A549 (cell line): ENCODE results near the gene PSMC3IP. TPM values are rescaled to one million over a fixed set of nuclear protein-coding genes. Genes with fewer than 3 reads are reported as not detected.

Source experiments
- ATAC-seq, 2 experiments: fragments of 200-7000 bp in 1 of 2; fragments of >200 bp in 1 of 2; cut with Nextera tagmentation in 1 of 2; cut with Tn5 transposase in 1 of 2; 3 replicates each; pipeline versions ENCODE4 v1.8.0 to v1.9.1; 2018 to 2020; ENCODE audit warnings: mild to moderate bottlenecking in 1 of 2, moderate library complexity in 1 of 2
- CTCF ChIA-PET: fragments of 300-600 bp; sonication (Branson Sonifier 250); formaldehyde crosslinking; extraction: SDS; loops from one replicate; lab custom pipeline; 2021; ENCODE audit warnings: antibody characterized with exemption, inconsistent platforms; lab: Yijun Ruan, JAX
- POLR2A ChIA-PET: fragments of 350-600 bp; formaldehyde crosslinking; extraction: SDS; loops from one replicate; lab custom pipeline; 2021; ENCODE audit warnings: antibody characterized with exemption, inconsistent platforms; lab: Yijun Ruan, JAX
- DNase-seq, 2 experiments: peaks; one replicate each; pipeline versions ENCODE4 v3.0.0 to v3.0.0-alpha.2; 2011 to 2016; ENCODE audit warnings: low read depth in 1 of 2, low spot score in 1 of 2
- FAIRE-seq: peaks from 2 replicates; lab custom pipeline; 2011; peaks lifted over from hg19 to GRCh38; lab: Jason Lieb, UNC
- H3K27ac ChIP-seq, 2 experiments: fragments of >200 bp; sonication (Bioruptor Twin); formaldehyde crosslinking; 3 replicates each; pipeline ENCODE4 v1.5.1; 2016 to 2017
- H3K4me1 ChIP-seq: fragments of >200 bp; sonication (Bioruptor Twin); formaldehyde crosslinking; 3 replicates; pipeline ENCODE4 v1.6.1; 2016
- H3K4me2 ChIP-seq: fragments of >200 bp; sonication (Bioruptor Twin); formaldehyde crosslinking; 3 replicates; pipeline ENCODE4 v1.6.1; 2016
- H3K4me3 ChIP-seq: fragments of >200 bp; sonication (Bioruptor Twin); formaldehyde crosslinking; 3 replicates; pipeline ENCODE4 v1.5.1; 2016
- H3K9me3 ChIP-seq: fragments of >200 bp; sonication (Bioruptor Twin); formaldehyde crosslinking; 3 replicates; pipeline ENCODE4 v1.6.1; 2016
- BHLHE40 ChIP-seq: IDR thresholded peaks from 2 replicates; pipeline ENCODE4 v1.6.1; 2012; ENCODE audit warnings: low read depth, low read length, inconsistent platforms
- CBX8 ChIP-seq: fragments of 200-600 bp; sonication (generic); IDR thresholded peaks from 2 replicates; pipeline ENCODE4 v1.6.1; 2016
- CEBPB ChIP-seq, 2 experiments: fragments of >200 bp in 1 of 2; sonication (Bioruptor Twin) in 1 of 2; formaldehyde crosslinking in 1 of 2; IDR thresholded peaks; 2 replicates each; pipeline ENCODE4 v1.6.1; 2012 to 2016
- CHD4 ChIP-seq: fragments of 200-600 bp; sonication (generic); IDR thresholded peaks from 2 replicates; pipeline ENCODE4 v1.6.1; 2016; ENCODE audit warnings: antibody characterized with exemption, mild to moderate bottlenecking, borderline replicate concordance
- EHF ChIP-seq: fragments of 250-450 bp; sonication (Bioruptor Pico); IDR thresholded peaks from 2 replicates; pipeline ENCODE4 v1.5.0; 2020; ENCODE audit warnings: mild to moderate bottlenecking
- EP300 ChIP-seq, 2 experiments: fragments of >200 bp; sonication (Bioruptor Twin); formaldehyde crosslinking; IDR thresholded peaks; 2 replicates in 1 of 2; 3 replicates in 1 of 2; pipeline ENCODE4 v1.6.1; 2016 to 2017
- FOXS1 ChIP-seq: fragments of 250-450 bp; sonication (Bioruptor Pico); IDR thresholded peaks from 2 replicates; pipeline ENCODE4 v1.5.0; 2020; ENCODE audit warnings: mild to moderate bottlenecking, moderate library complexity
- GATA3 ChIP-seq: IDR thresholded peaks from 2 replicates; pipeline ENCODE4 v1.6.1; 2012; ENCODE audit warnings: borderline replicate concordance
- HDAC2 ChIP-seq: fragments of 200-600 bp; sonication (generic); IDR thresholded peaks from 2 replicates; pipeline ENCODE4 v1.6.1; 2016
- HEYL ChIP-seq: fragments of 250-450 bp; sonication (Bioruptor Pico); IDR thresholded peaks from 2 replicates; pipeline ENCODE4 v1.8.0; 2021; ENCODE audit warnings: mild to moderate bottlenecking, moderate library complexity
- HOXA7 ChIP-seq: fragments of 250-450 bp; sonication (Bioruptor Pico); IDR thresholded peaks from 2 replicates; pipeline ENCODE4 v1.5.0; 2020; ENCODE audit warnings: mild to moderate bottlenecking, moderate library complexity
- HOXB13 ChIP-seq: fragments of 250-450 bp; sonication (Bioruptor Pico); IDR thresholded peaks from 2 replicates; pipeline ENCODE4 v1.5.0; 2020; ENCODE audit warnings: low read depth, mild to moderate bottlenecking, moderate library complexity
- JUNB ChIP-seq: fragments of >200 bp; sonication (Bioruptor Twin); formaldehyde crosslinking; IDR thresholded peaks from 2 replicates; pipeline ENCODE4 v1.6.1; 2016
- KDM1A ChIP-seq: fragments of 200-600 bp; sonication (generic); IDR thresholded peaks from 2 replicates; pipeline ENCODE4 v1.6.1; 2016; ENCODE audit warnings: low read depth, mild to moderate bottlenecking
- KDM5A ChIP-seq: fragments of 200-600 bp; sonication (generic); IDR thresholded peaks from 2 replicates; pipeline ENCODE4 v1.6.1; 2016; ENCODE audit warnings: antibody characterized with exemption, mild to moderate bottlenecking
- NFE2L2 ChIP-seq: fragments of 150-350 bp; conservative IDR thresholded peaks from 2 replicates; pipeline ENCODE4 v1.6.1; 2014; ENCODE audit warnings: low read length
- NR3C1 ChIP-seq: fragments of >200 bp; sonication (Bioruptor Twin); formaldehyde crosslinking; IDR thresholded peaks from 3 replicates; pipeline ENCODE4 v1.6.1; 2017
- RARB ChIP-seq: fragments of 250-450 bp; sonication (Bioruptor Pico); IDR thresholded peaks from 2 replicates; pipeline ENCODE4 v1.8.0; 2021; ENCODE audit warnings: mild to moderate bottlenecking, moderate library complexity
- RCOR1 ChIP-seq: fragments of 150-350 bp; IDR thresholded peaks from 2 replicates; pipeline ENCODE4 v1.6.1; 2014; ENCODE audit warnings: antibody characterized with exemption, low read length, low read depth
- RFX5 ChIP-seq: fragments of 450-650 bp; IDR thresholded peaks from 2 replicates; pipeline ENCODE4 v1.7.1; 2014; ENCODE audit warnings: antibody characterized with exemption, mild to moderate bottlenecking, moderate library complexity
- TP53 ChIP-seq: fragments of 250-450 bp; sonication (Bioruptor Pico); IDR thresholded peaks from 2 replicates; pipeline ENCODE4 v1.5.0; 2021; ENCODE audit warnings: mild to moderate bottlenecking, moderate library complexity
- ZC3H11A ChIP-seq: fragments of 450-650 bp; IDR thresholded peaks from 2 replicates; pipeline ENCODE4 v1.6.1; 2014; ENCODE audit warnings: antibody characterized with exemption, mild to moderate bottlenecking
- ZFP36 ChIP-seq: fragments of 450-650 bp; IDR thresholded peaks from 2 replicates; pipeline ENCODE4 v1.6.1; 2014; ENCODE audit warnings: borderline replicate concordance; ENCODE audit not compliant: partially characterized antibody
- ZSCAN20 ChIP-seq: fragments of 250-450 bp; sonication (Bioruptor Pico); IDR thresholded peaks from 2 replicates; pipeline ENCODE4 v1.8.0; 2022; ENCODE audit warnings: mild to moderate bottlenecking, moderate library complexity
- WGBS: methylation state at CpG from one replicate; pipeline ENCODE4 v1.1.6; 2017; ENCODE audit errors: missing lambda C conversion rate; 5-methylcytosine and 5-hydroxymethylcytosine counted together
- polyA plus RNA-seq, 4 experiments: library from polyadenylated mRNA; depleted of rRNA in 3 of 4; stranded (reverse); fragments of >200 nt; fragmentation: RNase III in 1 of 4; extraction: RNeasy Plus Mini Kit Qiagen cat#74134 plus additional on column Dnase treatment in 1 of 4; gene quantifications; 2 replicates in 3 of 4; 3 replicates in 1 of 4; pipeline ENCODE4 v1.2.3, GENCODE V29; 2011 to 2017
- TF ChIP-seq, protein P1 (sequence below): fragments of 450-650 bp; IDR thresholded peaks from 2 replicates; pipeline ENCODE4 v1.6.1; 2014; ENCODE audit warnings: antibody characterized with exemption

PSMC3IP gene
- polyA plus RNA-seq, 2 of the 4 experiments (the other 2 are of a cell fraction), result 26.1 to 37.9 TPM

DNA sequence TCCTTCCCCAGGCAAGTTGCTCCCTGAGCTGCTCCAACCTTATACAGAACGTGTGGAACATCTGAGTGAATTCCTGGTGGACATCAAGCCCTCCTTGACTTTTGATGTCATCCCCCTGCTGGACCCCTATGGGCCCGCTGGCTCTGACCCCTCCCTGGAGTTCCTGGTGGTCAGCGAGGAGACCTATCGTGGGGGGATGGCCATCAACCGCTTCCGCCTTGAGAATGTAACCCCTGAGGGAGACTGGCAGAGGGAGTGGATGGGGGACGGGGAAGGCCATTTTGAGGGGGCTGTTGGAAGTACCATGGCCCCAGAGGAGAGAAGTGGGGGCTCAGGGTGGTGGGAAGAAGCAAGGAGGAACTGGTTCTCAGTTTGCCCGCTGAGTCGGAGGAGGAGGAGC lies 13.6 kb downstream of the PSMC3IP start:
- Histone ChIP-seq H3K9me3 (no peaks in the 10 kb centered on the region), H3K27ac (peak overlapping the region in 1 of 2 experiments; percentile 91; a peak in 2 of 6 replicates), H3K4me1 (peaks cover 38% of the 10 kb centered on the region), H3K4me3 (no peak overlapping the region), H3K4me2 (peak overlapping the region; percentile 86)
- TF ChIP-seq KDM1A (no peak), CEBPB (IDR thresholded peaks at IDR 0.05) (no peak), JUNB (no peak), ZSCAN20 (CRISPR knock-in tag) (no peak), TP53 (no peak)
- CTCF ChIA-PET, result interaction anchor here (0.6 to 9.3 kb wide), 10 partner anchors 7 to 654 kb away, joined by 3 to 120 read pairs (median 4); partner anchors contain the start of genes PLEKHH3 and PSMC3IP
- POLR2A ChIA-PET, result no interaction called here
- FAIRE-seq (no peak), DNase-seq (no peak), ATAC-seq (no peak)
- 94% methylated on average over 9 of the region's 9 CpGs for WGBS

DNA sequence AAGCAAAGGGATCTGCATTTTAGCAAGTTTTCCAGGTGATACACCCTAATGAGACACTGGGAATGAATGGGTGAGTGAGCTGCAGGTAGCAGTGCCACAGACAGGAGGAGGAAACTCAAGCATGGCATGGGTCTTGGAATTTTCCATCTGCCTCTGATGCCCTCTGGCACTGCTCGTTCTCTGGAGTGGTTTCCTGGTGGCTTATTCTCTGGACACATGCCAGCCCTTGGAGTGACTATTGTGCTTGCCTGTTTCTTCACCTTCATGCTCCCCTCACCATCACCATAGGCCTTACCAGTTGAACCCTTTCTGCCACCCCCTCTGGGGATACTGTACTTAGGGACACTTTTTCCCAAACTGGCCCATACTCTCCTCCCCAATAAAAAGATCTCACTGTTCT lies 14.0 kb downstream of the PSMC3IP start:
- no peak for FAIRE-seq
- no peak for ATAC-seq
- Histone ChIP-seq H3K4me3 (peak overlapping the region; percentile 91), H3K27ac (peak overlapping the region; percentile 91 to 97; a peak in 3 of 6 replicates), H3K4me2 (peak overlapping the region; percentile 86), H3K9me3 (no peaks in the 10 kb centered on the region), H3K4me1 (peaks cover 35% of the 10 kb centered on the region)
- no peak for DNase-seq
- TF ChIP-seq TP53 (no peak), KDM5A (no peak), FOXS1 (CRISPR knock-in tag) (no peak), CHD4 (no peak), GATA3 (no peak), HOXA7 (no peak), ZC3H11A (no peak), EP300 (IDR thresholded peaks at IDR 0.05) (no peak), KDM1A (no peak), CEBPB (IDR thresholded peaks at IDR 0.05) (no peak), HDAC2 (no peak)
- CTCF ChIA-PET, result interaction anchor here (0.6 to 9.3 kb wide), 8 partner anchors 8 to 653 kb away, joined by 3 to 120 read pairs (median 4); partner anchors contain the start of gene PSMC3IP
- 57% methylated on average over 1 of the region's 1 CpG for WGBS
- POLR2A ChIA-PET, result no interaction called here

DNA sequence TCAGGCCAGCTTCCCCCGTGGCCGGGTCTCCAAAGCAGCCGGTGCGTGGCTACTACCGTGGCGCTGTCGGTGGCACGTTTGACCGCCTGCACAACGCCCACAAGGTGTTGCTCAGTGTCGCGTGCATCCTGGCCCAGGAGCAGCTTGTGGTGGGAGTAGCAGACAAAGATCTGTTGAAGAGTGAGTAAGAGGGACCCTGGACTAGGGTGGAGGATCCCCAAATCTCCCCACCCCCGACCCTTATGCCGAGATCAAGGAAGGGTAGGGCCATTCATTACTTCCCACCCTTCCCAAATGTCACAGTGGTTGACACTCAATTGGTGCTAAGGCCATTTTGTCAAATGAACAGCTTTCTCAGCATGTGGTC lies 14.4 kb downstream of the PSMC3IP start:
- FAIRE-seq (no peak), ATAC-seq (no peak), DNase-seq (no peak)
- peaks cover 31% of the 10 kb centered on the region for H3K4me1 ChIP-seq
- H3K4me3 ChIP-seq, result peak overlapping the region; percentile 91
- POLR2A ChIA-PET, result interaction anchor here (1.3 kb wide), 1 partner anchor 15 kb away, joined by 3 read pairs; no protein-coding TSS in a partner anchor
- peak overlapping the region; percentile 86 for H3K4me2 ChIP-seq
- TF ChIP-seq HEYL, result no peak
- no peak for TF ChIP-seq CBX8
- no peak for TF ChIP-seq RARB (CRISPR knock-in tag)
- TF ChIP-seq EP300 (IDR thresholded peaks at IDR 0.05), result no peak
- no peak for TF ChIP-seq NR3C1
- no peak for TF ChIP-seq HOXB13 (CRISPR knock-in tag)
- TF ChIP-seq RFX5, result no peak
- TF ChIP-seq RCOR1, result no peak
- TF ChIP-seq EHF (CRISPR knock-in tag), result no peak
- TF ChIP-seq, protein P1, sequence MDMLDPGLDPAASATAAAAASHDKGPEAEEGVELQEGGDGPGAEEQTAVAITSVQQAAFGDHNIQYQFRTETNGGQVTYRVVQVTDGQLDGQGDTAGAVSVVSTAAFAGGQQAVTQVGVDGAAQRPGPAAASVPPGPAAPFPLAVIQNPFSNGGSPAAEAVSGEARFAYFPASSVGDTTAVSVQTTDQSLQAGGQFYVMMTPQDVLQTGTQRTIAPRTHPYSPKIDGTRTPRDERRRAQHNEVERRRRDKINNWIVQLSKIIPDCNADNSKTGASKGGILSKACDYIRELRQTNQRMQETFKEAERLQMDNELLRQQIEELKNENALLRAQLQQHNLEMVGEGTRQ, result no peak
- TF ChIP-seq NFE2L2, result no peak
- TF ChIP-seq BHLHE40, result no peak
- TF ChIP-seq ZFP36, result no peak
- CTCF ChIA-PET, result interaction anchor here (0.6 to 9.3 kb wide), 7 partner anchors 8 to 653 kb away, joined by 3 to 120 read pairs (median 4); partner anchors contain the start of gene PSMC3IP
- H3K27ac ChIP-seq, result peak overlapping the region; percentile 91 to 97
- 73% methylated on average over 10 of the region's 14 CpGs for WGBS
- H3K9me3 ChIP-seq, result no peaks in the 10 kb centered on the region
